ENCODE results near the gene EGFR.

EGFR gene

DNA sequence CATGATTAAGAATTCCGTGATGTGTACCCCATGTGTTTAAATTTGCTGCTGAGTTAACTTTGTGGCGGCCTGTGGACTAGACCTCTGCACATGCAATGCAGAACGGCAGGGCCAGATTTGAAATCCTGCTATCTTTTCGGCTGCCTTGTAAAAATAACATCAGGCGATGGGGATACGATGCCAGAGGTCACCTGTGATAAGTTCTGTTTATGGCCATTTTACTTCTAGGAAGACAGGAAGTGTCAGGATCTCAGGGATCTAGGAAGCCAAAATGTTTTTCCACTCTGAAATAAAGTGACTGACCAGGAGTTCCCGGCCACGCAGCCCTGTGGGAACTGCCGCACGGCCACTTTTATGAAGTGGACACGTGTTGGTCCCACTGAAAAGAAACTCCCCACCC lies 77.5 kb downstream of the EGFR start:
- TF ChIP-seq, protein P1, sequence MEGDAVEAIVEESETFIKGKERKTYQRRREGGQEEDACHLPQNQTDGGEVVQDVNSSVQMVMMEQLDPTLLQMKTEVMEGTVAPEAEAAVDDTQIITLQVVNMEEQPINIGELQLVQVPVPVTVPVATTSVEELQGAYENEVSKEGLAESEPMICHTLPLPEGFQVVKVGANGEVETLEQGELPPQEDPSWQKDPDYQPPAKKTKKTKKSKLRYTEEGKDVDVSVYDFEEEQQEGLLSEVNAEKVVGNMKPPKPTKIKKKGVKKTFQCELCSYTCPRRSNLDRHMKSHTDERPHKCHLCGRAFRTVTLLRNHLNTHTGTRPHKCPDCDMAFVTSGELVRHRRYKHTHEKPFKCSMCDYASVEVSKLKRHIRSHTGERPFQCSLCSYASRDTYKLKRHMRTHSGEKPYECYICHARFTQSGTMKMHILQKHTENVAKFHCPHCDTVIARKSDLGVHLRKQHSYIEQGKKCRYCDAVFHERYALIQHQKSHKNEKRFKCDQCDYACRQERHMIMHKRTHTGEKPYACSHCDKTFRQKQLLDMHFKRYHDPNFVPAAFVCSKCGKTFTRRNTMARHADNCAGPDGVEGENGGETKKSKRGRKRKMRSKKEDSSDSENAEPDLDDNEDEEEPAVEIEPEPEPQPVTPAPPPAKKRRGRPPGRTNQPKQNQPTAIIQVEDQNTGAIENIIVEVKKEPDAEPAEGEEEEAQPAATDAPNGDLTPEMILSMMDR (IDR thresholded peaks at IDR 0.05; ENCODE audit: extremely low read depth, insufficient read depth, missing control alignments), result no peak
- in situ Hi-C loops (cut with MboI; ENCODE audit: low pct_unique_long_range_greater_than_20kb, low sequenced_read_pairs, unreplicated experiment), result no loop called here
- no peak for DNase-seq (ENCODE audit: low spot score)

DNA sequence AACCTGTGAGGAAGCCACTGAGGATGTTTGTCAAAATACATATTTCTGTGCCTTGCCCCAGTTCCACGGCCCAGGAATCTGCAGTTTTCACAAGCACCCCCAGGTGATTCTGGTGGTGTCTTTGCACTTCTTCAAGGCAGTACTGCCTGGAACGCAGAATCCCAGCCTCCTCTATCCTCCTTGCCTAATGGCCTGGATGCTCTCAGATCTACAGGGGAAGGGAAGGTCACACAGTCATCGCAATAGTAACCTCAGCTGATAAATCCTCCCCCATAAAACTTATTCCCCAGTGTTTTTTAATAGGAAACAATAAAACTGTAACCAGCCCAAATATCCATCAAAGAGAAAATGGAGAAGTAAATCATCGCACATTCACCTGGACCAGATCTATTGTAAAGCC lies 78.3 kb downstream of the EGFR start:
- TF ChIP-seq, protein P1 (IDR thresholded peaks at IDR 0.05; ENCODE audit: extremely low read depth, insufficient read depth, missing control alignments), result no peak
- in situ Hi-C loops (cut with MboI; ENCODE audit: low pct_unique_long_range_greater_than_20kb, low sequenced_read_pairs, unreplicated experiment), result no loop called here
- no peak for DNase-seq (ENCODE audit: low spot score)

DNA sequence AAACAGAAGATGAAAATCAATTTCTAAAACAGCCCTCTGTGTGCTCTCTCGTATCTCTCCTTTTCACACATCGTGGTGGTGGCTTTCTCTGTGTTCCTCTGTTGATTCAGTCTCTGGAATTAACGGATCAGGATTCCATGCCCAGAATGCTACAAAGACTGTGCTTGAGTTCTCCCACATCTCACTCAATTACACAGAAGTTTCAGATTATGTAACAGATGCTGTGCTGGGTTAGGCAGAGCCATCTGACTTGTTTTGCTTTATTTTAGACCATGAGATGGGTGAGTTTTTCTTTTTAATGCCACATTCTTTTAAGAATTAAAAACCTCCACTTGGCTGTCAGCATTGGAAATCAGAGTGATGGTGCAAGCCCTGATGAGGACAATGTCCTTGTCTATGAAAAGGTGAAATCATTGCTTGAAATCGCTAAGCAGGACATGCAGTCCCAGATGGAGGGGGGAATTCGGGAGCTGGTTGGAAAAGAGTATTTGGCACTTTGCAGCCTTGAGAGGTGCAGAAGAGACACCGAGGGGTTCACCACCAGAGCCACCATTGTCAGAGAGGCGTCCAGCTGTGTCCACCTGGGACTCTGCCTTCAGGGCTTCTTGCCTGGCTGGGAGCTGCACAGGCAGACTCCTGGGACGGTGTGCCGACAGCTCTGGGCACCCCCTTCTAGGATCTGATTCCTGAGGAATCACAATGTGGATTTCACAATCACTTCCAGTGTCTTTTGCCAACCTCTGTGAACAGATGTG lies 80.4 kb downstream of the EGFR start:
- TF ChIP-seq, protein P1 (IDR thresholded peaks at IDR 0.05; ENCODE audit: extremely low read depth, insufficient read depth, missing control alignments), result no peak
- in situ Hi-C loops (cut with MboI; ENCODE audit: low pct_unique_long_range_greater_than_20kb, low sequenced_read_pairs, unreplicated experiment), result no loop called here
- DNase-seq (ENCODE audit: low spot score), result no peak

DNA sequence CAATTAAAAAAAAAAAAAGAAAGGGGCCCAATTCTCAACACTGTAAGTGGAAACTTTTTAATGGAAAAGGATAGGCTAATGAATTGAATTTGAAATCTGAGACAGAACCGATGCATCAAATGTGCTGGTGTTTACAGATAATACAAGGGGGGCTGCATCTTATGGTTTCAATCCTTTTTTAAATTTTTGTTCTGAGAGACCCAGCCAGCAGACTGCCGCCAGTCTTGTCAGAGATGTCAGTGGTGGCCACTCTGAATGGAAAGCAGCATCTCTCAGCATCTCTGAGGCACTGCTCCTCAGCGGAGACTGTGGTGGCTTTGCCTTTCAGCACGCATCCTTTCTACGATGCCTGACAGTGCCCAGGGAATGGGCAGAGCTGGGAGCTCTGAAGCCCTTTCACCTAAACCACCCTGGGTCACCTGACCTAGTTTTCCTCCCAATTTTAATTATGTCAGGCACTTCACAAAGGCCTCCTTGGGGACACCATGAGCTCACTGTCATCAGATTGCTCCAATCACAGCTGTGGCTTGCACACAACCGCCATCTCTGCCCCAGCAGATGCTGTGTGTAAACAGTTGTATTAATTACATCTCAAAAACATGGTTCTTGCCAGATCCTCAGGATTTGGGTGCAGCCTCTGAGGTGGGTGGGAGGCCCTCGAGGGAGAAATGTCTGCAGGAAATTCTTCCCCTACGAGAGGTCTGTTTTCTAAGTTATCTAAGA lies 81.2 kb downstream of the EGFR start:
- in situ Hi-C loops (cut with MboI; ENCODE audit: low pct_unique_long_range_greater_than_20kb, low sequenced_read_pairs, unreplicated experiment), result no loop called here
- TF ChIP-seq, protein P1 (IDR thresholded peaks at IDR 0.05; ENCODE audit: extremely low read depth, insufficient read depth, missing control alignments), result no peak
- no peak for DNase-seq (ENCODE audit: low spot score)

DNA sequence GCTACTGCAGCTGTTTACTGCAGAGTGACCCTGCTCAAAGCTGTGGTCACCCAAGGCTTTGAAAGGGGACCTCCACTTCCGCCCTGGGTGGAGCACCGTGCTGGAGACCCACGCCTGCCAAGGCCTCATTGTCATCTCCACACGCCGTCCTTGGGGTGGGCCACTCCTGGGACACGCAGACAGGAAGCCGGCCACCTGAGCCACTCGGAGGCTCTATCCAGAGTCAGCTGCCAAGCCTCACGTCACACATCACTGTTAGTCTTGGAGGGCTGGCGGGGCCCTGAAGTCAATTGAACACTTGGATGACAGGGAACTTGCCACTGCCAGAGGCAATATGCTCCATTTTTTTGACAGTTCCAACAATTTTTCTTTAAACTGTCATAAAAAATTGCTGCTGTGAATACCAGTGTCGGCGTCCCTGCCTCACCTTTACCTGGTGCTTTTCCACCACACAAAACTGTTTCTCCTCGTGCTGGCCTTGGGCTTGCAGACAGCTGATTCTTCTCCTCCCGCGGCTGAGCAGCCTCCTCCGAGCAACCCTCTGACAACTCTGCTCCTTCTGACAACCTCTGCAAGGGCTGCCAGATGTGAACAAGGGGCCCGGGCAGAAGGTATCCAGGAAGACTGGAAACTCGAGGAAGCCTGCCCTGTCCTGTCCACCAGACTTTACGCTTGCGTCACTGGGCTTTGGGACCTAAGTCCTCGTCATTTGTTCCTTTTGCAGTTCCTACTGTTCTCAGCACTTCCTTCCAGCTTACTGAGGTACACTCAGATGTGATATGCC lies 81.9 kb downstream of the EGFR start:
- TF ChIP-seq, protein P1 (IDR thresholded peaks at IDR 0.05; ENCODE audit: extremely low read depth, insufficient read depth, missing control alignments), result no peak
- in situ Hi-C loops (cut with MboI; ENCODE audit: low pct_unique_long_range_greater_than_20kb, low sequenced_read_pairs, unreplicated experiment), result no loop called here
- no peak for DNase-seq (ENCODE audit: low spot score)

DNA sequence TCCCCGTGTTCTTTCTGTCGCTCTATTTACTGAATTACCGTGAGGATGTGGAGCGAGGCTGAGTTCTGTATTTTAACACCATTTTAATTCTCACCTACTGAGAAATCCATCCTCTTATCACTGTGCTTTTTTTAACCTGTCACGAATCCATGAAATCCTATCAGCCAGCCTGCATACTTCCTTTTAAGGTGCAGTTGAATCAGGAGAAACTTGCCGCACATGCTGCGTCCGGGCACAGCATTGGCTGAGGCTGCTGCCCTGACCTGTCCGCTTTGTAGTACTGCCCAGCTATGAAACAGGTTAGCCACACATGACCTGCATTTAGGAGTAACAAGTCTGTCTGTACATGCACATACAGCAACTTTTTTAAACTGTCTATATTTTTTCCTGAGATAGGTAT lies 82.5 kb downstream of the EGFR start:
- no peak for DNase-seq (ENCODE audit: low spot score)
- TF ChIP-seq, protein P1 (IDR thresholded peaks at IDR 0.05; ENCODE audit: extremely low read depth, insufficient read depth, missing control alignments), result no peak
- in situ Hi-C loops (cut with MboI; ENCODE audit: low pct_unique_long_range_greater_than_20kb, low sequenced_read_pairs, unreplicated experiment), result no loop called here
